ENCODE data around the gene EPHB2.

DNA sequence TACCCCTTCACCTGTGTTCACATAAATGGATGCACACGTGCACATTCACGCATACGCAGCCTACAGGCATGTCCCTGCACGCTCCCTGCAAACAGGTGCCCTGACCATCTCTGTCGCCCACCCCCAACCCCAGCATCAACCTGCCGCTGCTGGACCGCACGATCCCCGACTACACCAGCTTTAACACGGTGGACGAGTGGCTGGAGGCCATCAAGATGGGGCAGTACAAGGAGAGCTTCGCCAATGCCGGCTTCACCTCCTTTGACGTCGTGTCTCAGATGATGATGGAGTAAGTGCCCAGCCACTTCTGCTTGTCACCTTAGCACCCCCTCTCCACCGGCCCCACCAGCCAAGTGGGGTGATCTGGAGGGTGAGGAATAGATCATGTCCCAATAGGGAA lies 201.7 kb downstream of the EPHB2 start:
- TF ChIP-seq, protein P1, sequence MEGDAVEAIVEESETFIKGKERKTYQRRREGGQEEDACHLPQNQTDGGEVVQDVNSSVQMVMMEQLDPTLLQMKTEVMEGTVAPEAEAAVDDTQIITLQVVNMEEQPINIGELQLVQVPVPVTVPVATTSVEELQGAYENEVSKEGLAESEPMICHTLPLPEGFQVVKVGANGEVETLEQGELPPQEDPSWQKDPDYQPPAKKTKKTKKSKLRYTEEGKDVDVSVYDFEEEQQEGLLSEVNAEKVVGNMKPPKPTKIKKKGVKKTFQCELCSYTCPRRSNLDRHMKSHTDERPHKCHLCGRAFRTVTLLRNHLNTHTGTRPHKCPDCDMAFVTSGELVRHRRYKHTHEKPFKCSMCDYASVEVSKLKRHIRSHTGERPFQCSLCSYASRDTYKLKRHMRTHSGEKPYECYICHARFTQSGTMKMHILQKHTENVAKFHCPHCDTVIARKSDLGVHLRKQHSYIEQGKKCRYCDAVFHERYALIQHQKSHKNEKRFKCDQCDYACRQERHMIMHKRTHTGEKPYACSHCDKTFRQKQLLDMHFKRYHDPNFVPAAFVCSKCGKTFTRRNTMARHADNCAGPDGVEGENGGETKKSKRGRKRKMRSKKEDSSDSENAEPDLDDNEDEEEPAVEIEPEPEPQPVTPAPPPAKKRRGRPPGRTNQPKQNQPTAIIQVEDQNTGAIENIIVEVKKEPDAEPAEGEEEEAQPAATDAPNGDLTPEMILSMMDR (IDR thresholded peaks at IDR 0.05; ENCODE audit: poor library complexity, severe bottlenecking) = no peak
- TF ChIP-seq EP300 (conservative IDR thresholded peaks at IDR 0.05; ENCODE audit: poor library complexity, severe bottlenecking) (no peak), EZH2 (IDR thresholded peaks at IDR 0.05; ENCODE audit: borderline replicate concordance, insufficient read depth, low read length, poor library complexity, severe bottlenecking) (no peak), POLR2AphosphoS5 (IDR thresholded peaks at IDR 0.05) (no peak), RAD21 (conservative IDR thresholded peaks at IDR 0.05) (no peak), TAF1 (IDR thresholded peaks at IDR 0.05; ENCODE audit: low read depth) (no peak)
- TF ChIP-seq, protein P2, sequence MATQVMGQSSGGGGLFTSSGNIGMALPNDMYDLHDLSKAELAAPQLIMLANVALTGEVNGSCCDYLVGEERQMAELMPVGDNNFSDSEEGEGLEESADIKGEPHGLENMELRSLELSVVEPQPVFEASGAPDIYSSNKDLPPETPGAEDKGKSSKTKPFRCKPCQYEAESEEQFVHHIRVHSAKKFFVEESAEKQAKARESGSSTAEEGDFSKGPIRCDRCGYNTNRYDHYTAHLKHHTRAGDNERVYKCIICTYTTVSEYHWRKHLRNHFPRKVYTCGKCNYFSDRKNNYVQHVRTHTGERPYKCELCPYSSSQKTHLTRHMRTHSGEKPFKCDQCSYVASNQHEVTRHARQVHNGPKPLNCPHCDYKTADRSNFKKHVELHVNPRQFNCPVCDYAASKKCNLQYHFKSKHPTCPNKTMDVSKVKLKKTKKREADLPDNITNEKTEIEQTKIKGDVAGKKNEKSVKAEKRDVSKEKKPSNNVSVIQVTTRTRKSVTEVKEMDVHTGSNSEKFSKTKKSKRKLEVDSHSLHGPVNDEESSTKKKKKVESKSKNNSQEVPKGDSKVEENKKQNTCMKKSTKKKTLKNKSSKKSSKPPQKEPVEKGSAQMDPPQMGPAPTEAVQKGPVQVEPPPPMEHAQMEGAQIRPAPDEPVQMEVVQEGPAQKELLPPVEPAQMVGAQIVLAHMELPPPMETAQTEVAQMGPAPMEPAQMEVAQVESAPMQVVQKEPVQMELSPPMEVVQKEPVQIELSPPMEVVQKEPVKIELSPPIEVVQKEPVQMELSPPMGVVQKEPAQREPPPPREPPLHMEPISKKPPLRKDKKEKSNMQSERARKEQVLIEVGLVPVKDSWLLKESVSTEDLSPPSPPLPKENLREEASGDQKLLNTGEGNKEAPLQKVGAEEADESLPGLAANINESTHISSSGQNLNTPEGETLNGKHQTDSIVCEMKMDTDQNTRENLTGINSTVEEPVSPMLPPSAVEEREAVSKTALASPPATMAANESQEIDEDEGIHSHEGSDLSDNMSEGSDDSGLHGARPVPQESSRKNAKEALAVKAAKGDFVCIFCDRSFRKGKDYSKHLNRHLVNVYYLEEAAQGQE (IDR thresholded peaks at IDR 0.05; ENCODE audit: borderline replicate concordance) = no peak
